ENCODE results near the gene MTMR12. TPM values are rescaled to one million over a fixed set of nuclear protein-coding genes. Genes with fewer than 3 reads are reported as not detected.

MTMR12 gene
- total and polyA plus RNA-seq, 2 of the 13 experiments (the other 11 are each of a cell fraction or from before 2014, with no cell fraction given) = 23.4 to 36.6 TPM

DNA sequence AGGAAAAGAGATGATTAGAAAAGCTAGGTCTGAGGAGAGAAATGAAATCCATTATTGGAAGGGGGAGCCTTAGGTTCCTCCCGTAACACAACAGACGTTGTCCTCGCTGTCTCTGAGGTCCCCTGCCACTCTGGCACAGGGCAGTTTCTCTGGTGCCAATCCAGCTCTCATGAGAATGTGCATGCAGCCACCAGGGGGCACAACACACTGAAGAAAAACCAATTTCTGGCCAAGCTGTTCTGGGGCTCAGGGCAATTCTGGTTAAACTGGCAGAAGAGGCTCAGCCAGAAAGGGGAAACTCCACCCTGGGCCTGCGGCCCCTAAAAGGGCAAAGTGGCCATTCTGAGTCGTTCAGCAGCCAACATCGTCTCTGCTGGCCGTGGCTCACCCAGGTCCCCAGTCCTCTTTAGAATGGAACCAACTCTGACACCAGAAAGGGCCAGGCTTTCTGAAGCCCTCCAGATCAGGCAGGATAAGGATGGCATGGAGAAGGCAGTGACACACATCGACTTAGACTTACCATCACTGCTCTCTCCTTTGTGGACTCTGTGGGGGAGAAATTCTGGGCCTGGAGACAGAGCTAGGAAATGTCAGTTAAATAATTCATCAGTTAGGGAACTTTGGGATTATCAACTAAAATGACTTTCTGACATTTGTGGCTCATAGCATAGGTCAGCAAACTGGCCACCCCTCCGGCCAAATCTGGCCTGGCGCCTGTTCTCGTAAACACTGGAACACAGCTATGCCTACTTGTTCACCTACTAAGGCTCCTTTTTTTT is 80.1 kb downstream of the MTMR12 start (continued):
- TF ChIP-seq, protein P1, sequence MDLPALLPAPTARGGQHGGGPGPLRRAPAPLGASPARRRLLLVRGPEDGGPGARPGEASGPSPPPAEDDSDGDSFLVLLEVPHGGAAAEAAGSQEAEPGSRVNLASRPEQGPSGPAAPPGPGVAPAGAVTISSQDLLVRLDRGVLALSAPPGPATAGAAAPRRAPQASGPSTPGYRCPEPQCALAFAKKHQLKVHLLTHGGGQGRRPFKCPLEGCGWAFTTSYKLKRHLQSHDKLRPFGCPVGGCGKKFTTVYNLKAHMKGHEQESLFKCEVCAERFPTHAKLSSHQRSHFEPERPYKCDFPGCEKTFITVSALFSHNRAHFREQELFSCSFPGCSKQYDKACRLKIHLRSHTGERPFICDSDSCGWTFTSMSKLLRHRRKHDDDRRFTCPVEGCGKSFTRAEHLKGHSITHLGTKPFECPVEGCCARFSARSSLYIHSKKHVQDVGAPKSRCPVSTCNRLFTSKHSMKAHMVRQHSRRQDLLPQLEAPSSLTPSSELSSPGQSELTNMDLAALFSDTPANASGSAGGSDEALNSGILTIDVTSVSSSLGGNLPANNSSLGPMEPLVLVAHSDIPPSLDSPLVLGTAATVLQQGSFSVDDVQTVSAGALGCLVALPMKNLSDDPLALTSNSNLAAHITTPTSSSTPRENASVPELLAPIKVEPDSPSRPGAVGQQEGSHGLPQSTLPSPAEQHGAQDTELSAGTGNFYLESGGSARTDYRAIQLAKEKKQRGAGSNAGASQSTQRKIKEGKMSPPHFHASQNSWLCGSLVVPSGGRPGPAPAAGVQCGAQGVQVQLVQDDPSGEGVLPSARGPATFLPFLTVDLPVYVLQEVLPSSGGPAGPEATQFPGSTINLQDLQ (CRISPR knock-in tag; IDR thresholded peaks at IDR 0.05) = no peak
- TF ChIP-seq MIER3 (CRISPR knock-in tag; IDR thresholded peaks at IDR 0.05; ENCODE audit: borderline replicate concordance) (no peak), NR2F1 (CRISPR knock-in tag; IDR thresholded peaks at IDR 0.05) (no peak), SIN3B (IDR thresholded peaks at IDR 0.05; ENCODE audit: low read length) (no peak), FOXO4 (CRISPR knock-in tag; conservative IDR thresholded peaks at IDR 0.05) (no peak), TARDBP (CRISPR knock-in tag; IDR thresholded peaks at IDR 0.05) (no peak), MED1 (CRISPR knock-in tag; IDR thresholded peaks at IDR 0.05) (0 out of 2 replicates have a peak, but pooled peaks have one; percentile 33), TCF12 (IDR thresholded peaks at IDR 0.05) (no peak), TCF12 (CRISPR knock-in tag; IDR thresholded peaks at IDR 0.05) (no peak), ZNF546 (CRISPR knock-in tag; conservative IDR thresholded peaks at IDR 0.05) (no peak), ZNF746 (CRISPR knock-in tag; IDR thresholded peaks at IDR 0.05) (no peak), FOXM1 (CRISPR knock-in tag; IDR thresholded peaks at IDR 0.05) (no peak), FOSL2 (CRISPR knock-in tag; IDR thresholded peaks at IDR 0.05) (no peak; the same call in 1 of the 2 replicates), NFKB2 (CRISPR knock-in tag; IDR thresholded peaks at IDR 0.05; ENCODE audit: borderline replicate concordance) (no peak; the same call in 1 of the 2 replicates), NCOA1 (CRISPR knock-in tag; IDR thresholded peaks at IDR 0.05) (no peak), SNRNP70 (IDR thresholded peaks at IDR 0.05; ENCODE audit: low read depth, low read length) (no peak), ZNF33A (CRISPR knock-in tag; IDR thresholded peaks at IDR 0.05; ENCODE audit: borderline replicate concordance) (no peak), ZNF749 (CRISPR knock-in tag; IDR thresholded peaks at IDR 0.05; ENCODE audit: borderline replicate concordance) (no peak), TCF7L2 (IDR thresholded peaks at IDR 0.05; ENCODE audit: low read depth, low read length) (no peak), PRMT3 (CRISPR knock-in tag; IDR thresholded peaks at IDR 0.05; ENCODE audit: borderline replicate concordance, low read depth) (no peak), ZNF619 (CRISPR knock-in tag; IDR thresholded peaks at IDR 0.05) (peak; percentile 33; the same call in 1 of the 2 replicates), DNMT3B (CRISPR knock-in tag; conservative IDR thresholded peaks at IDR 0.05) (no peak), RCOR2 (CRISPR knock-in tag; IDR thresholded peaks at IDR 0.05) (no peak), ZNF678 (CRISPR knock-in tag; IDR thresholded peaks at IDR 0.05) (no peak), ZNF567 (CRISPR knock-in tag; IDR thresholded peaks at IDR 0.05; ENCODE audit: borderline replicate concordance) (no peak), RAD21 (CRISPR knock-in tag; IDR thresholded peaks at IDR 0.05) (peak; percentile 88), ZBTB21 (CRISPR knock-in tag; IDR thresholded peaks at IDR 0.05) (no peak), SSRP1 (CRISPR knock-in tag; IDR thresholded peaks at IDR 0.05) (peak; percentile 62; the same call in 1 of the 2 replicates), ZNF3 (CRISPR knock-in tag; IDR thresholded peaks at IDR 0.05) (no peak), ZNF441 (CRISPR knock-in tag; IDR thresholded peaks at IDR 0.05; ENCODE audit: borderline replicate concordance) (no peak)

Measured in HepG2 (cell line).